GM18508 (cell line): ENCODE data around the gene SERINC3.
"Not testable (repeated sequence)": the region's sequence is repeated elsewhere in the genome, so short reads cannot be mapped to it uniquely, and the experiment has no call there.

Experiments
- ATAC-seq: cut with Tn5 transposase; IDR thresholded peaks from one replicate; pipeline ENCODE4 v1.9.1; 2021; ENCODE audit warnings: moderate number of reproducible peaks; ENCODE audit not compliant: insufficient read depth, unreplicated experiment

SERINC3 gene

DNA sequence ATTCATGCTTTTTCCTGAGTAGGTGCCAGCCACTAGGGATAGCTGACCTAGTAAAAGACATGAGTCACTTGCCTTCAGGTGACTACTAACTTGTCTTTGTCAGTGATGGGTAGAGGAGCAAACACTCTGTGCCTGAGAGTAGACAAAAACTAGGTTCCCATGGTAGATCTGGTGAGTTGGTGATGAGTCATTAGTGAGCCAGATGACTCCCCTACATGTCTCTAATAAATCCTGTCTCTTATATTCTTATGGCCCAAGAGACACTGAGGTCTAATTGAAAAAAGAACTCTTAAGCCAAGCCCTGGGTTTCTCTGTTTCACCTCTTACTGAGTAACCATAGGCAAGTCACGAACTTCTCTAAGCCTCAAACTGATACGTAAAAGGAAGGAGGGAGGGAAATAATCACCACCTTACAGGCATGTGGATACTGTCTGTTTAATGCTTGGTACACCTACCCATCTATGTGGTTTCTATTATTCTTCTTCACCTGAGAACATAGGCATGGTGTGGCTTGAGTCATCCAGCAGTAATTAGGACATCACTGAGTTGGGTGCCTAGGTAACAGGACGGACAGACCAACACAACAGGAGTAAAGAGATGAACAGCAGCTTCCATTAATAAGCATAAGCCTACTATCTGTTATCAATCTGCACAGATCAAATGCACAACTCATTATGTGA, 25.9 kb downstream of the SERINC3 start:
- ATAC-seq: no peak

DNA sequence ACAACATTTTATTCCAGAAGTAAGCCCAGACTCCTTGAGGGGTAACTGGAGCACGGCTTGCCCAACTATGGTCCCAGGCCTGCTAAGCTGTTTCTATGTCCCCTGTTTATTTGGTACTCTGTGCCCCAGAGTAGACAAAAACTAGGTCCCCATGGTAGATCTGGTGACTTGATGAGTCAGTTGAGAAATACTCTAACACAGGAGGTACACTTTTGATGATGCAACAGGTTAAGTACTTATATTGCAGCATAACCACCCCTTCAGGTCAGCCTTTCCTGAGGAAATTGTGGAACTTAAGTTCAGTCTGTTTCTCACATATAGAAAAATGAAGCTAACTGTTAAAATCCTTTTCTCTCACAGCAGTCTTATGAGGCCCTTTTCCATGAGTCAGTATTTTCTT, 26.6 kb downstream of the SERINC3 start:
- ATAC-seq: no peak

DNA sequence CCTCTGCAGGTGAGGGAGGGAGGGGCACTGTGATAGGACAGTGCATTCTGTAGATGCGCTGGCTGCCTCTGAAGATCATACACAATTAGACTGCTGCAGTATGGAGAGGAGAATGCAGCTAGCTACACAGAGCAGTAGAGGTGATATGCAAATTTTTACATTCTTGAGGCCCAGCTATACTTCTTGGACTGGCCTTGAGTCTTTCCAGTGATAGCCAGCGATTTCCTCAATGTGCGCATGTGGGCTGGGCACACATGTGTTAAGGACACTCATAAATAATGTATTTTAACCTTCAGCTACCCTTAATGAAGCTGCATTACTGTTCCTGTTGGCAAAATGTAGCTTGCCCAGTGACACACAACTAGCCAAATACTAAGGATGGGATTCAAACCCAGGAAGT, 27.2 kb downstream of the SERINC3 start:
- ATAC-seq: no peak

DNA sequence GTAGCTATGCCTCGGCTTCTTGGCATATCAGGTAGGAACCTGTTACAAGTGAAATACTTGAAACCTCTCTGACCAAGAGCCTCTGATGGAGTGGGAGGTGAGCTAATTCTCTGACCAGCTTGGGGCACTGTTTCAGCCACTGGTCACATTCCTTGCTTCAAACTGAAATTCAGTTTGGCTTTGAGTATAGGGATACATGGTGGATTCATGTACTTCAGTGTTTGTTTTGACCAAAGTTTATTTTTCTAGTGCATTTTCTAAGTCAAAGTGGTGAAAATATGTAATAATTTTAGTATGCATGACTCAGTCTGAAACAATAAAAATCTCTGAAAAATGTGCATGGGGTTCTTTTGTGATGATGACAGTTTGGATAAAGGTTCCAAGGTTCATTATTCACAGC, 27.6 kb downstream of the SERINC3 start:
- no peak for ATAC-seq

DNA sequence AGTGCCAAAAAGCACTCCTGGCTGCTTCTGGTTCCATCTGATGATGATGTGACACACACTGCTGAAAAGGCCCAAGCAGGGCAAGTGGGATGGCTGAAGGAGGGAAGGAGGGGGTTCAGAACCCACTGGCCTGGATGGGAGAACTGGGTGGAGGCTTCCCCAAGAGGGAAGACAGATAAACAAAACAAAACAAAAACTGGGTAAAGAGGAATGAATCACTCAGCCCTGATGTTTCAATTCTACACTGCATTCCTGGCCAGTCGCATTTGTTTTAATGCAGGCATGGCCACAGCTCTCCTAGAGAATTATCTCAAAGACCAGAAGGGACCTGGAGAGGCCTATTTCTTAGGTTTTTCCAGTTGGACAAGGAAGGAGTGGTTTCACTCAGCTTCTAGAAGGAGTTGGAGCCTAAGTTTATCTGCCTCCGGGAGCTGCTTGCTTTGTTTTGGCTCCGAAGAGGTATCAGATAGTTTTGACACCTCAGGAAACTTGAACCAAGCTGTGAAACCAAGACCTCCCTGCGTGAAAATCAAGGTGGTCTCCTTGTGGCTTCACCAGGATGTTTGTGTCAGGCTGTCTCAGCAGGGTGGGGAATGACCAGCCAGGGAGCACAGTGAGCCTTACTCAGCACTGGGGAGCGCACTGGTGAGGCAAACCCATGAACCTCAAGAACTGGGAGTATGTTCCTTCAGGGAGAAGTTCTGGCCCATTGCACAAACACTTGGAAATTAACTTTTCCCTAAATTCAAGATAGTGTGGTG, 30.1 kb downstream of the SERINC3 start:
- no peak for ATAC-seq

DNA sequence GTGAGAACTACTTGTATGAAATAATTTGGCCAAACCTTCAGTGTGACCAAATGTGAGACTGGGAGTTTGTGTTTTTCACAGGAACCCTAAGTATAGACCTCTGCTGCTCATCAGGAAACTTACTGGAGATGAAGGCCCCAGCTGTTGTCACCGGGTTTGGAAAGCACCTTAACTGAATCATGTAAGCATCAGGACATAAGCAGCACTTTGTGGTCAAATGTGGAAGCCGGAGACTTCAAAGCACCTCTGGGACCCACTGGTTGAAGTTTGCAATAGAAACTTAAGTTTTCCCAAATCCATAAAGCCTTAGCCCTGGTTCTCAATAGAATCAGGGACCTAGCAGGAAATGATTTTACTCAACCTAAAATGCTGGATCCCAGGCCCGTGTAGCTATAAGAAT, 31.9 kb downstream of the SERINC3 start:
- no peak for ATAC-seq

DNA sequence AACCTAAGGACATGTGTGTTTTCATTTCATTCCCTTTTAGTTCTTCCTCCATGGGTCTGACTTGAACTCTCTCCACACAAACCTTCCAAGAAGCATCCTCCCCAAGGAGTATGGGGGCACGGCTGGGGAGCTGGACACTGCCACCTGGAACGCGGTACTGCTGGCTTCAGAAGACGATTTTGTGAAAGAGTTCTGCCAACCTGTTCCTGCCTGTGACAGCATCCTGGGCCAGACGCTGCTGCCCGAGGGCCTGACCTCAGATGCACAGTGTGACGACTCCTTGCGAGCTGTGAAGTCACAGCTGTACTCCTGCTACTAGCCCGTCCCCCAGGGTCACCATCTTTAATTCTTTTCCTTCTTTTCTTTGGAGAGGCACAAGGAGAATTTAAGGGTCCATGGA, 32.6 kb downstream of the SERINC3 start:
- ATAC-seq: no peak

DNA sequence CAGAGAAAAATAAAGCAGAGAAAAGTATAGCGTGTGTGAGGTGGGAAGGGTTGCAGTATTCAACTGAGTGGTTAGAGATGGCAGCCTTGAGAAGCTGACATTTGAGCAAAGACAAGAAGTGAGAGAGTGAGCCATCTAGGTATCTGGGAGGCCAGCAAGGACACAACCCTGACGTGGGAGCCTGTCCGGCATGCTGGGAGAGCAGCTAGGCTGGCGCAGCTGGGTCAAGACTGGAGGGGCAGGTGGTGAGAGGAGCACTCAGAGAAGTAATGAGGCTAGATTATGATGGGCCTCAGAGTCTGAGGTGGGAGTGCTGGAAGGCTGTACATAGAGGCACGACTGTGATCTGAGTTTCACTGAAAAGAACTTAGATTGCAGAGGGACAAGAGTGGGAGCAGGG, 33.3 kb downstream of the SERINC3 start:
- no peak for ATAC-seq

DNA sequence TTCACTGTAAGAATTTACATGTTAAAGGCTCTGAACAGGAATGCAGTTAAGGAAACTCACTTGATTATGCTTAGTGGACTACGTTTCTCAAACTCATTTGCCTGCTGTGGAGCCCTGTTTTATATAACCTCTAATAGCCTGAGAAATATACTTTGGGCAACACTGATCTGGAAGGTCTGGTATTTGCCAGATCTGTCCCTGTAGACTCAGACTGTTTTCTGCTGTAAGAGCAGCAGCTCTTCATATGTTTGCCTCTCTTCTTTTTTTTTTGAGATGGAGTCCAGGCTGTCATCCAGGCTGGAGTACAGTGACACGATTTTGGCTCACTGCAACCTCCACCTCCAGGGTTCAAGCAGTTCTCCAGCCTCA, 36.1 kb downstream of the SERINC3 start:
- no peak for ATAC-seq

DNA sequence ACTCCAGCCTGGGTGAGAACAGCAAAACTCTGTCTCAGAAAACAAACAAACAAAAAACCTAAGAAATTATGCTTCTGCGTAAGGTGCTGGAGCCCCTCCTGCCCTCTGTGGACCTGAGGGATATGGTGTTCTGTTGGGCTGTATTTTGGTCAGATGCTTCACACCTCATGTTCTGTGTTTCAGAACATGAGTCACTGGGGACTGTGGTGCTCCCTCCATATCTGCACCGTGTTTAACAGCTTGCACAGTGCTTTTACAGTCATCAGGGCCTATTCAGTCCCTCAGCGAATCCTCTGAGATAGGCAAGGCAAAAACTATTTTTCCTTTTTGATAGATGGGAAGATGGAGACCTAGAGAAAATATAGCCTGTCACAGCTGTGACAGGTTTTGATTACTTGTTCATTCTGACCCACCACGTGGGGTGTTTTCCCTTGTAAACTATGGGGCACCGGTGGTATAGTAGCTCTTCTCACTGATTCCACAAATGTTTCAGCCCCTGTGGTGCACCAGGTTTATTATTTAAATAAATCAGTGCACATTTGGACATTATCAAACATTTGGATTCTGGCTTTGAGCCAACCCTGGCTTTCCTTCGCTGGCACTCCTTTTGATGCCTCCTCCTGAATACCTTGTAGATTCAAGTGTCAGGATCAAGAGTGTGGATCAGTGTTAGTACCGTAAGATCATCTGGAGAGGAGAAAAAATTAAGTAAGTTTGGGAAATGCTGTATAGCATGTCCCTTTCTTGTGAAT, 36.6 kb downstream of the SERINC3 start:
- no peak for ATAC-seq

DNA sequence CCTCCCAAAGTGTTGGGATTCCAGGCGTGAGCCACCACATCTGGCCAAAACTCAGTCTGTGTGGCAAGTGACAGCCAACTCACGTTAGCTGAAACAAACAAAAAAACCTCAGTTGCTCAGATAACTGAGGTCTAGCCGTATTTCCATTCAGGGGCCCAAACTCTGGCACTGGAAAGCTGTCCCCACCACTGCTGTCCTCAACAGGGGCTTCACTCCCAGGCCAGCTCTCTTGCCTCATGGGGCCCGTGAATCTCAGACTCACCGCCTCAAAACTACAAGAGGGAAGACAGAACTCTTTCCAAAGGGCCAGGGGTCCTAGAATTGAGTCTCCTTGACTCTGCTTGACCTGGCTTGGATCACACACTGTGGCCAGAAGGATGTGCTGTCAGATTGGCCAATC, 38.8 kb downstream of the SERINC3 start:
- ATAC-seq: no peak

DNA sequence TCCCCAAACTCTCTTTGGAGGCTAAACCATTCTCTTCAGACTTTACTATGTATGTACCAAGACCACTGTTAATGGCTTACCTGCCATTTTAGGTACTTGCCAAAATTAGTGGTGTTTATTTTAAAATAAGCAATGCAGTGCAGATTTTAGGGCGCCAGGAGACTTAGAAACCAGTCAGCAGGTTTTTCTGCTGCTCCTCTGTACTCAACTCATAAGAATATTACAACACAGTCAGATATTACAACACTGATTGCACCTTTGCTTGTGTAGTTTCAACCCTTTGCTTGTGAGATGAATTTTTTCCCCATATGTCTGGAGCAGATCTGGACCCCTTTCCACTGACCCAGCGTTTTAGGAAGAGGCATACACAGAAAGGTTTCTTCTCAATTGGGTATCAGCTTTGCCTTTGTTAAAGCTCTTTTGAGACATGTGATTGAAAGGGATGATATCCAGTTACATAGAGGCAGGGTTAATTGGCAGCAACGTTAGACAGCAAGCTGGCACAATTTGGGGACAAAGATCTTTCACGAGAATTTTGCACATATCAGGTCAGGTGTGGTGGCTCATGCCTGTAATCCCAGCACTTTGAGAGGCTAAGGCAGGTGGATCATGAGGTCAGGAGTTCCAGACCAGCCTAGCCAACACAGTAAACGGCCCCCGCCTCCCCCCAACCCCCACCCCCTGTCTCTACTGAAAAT, 40.0 kb downstream of the SERINC3 start:
- no peak for ATAC-seq

DNA sequence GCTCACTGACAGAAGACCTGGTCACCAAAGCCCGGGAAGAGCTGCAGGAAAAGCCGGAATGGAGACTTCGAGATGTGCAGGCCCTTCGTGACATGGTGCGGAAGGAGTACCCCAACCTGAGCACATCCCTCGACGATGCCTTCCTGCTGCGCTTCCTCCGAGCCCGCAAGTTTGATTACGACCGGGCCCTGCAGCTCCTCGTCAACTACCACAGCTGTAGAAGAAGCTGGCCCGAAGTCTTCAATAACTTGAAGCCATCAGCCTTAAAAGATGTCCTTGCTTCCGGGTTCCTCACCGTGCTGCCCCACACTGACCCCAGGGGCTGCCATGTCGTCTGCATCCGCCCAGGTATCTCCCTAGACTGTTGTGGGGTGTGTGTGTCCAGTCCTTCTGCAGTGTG, 41.8 kb downstream of the SERINC3 start:
- no peak for ATAC-seq

DNA sequence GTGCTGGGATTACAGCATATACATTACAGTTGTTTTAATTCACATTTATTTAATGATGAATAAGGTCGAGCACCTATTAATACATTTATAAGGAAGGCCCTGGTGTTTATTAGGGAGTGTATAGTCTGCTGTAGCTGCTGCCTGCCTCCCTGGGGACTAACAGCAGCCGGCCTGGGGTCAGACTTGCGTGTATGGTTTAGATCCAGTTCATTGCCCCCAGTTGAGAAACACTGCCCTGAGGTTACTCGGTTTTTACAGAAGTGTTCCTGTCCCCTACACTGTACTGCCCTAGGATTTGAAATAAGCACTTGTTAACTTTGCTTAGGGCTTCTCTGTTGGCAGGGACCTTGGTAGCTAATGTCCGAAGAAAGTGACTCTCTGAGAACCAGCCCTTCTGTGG, 42.2 kb downstream of the SERINC3 start:
- no peak for ATAC-seq

DNA sequence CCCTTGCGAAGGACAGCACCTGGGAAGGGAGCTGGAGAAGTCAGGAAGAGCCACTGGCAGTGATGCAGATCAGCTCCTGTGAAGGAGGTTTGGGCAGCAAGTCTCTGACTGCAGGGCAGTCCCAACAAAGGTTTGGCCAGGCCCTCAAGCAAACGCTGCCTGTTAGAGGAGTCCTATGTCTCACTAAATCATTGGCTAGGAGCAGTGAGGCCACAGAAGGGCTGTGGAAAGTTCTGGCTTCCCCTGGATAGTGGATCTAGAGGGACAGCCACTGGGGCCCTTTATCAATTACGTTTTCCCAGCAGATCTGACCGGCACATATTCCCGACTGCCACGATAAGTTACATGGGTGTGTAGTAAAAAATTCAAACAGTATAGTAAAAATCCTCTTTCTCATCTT, 43.7 kb downstream of the SERINC3 start:
- no peak for ATAC-seq

DNA sequence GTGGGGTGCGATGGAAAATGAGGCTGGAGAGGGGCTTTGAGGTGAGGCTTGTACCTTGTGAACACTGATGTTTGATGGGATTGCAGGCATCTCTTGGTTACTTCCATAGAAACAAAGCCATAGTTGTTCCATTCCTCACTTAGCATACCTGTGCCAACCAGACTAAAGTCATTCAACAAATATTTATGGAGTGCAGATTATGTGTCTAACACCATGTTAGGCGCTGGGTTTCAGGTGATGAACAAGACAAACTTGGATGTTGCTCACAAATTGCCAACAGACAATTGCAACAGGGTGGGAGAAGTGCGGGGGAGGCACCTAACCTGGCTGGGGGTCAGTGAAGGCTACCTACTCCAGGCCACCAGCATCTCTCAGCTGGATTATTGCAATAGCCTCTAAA, 44.7 kb downstream of the SERINC3 start:
- no peak for ATAC-seq

DNA sequence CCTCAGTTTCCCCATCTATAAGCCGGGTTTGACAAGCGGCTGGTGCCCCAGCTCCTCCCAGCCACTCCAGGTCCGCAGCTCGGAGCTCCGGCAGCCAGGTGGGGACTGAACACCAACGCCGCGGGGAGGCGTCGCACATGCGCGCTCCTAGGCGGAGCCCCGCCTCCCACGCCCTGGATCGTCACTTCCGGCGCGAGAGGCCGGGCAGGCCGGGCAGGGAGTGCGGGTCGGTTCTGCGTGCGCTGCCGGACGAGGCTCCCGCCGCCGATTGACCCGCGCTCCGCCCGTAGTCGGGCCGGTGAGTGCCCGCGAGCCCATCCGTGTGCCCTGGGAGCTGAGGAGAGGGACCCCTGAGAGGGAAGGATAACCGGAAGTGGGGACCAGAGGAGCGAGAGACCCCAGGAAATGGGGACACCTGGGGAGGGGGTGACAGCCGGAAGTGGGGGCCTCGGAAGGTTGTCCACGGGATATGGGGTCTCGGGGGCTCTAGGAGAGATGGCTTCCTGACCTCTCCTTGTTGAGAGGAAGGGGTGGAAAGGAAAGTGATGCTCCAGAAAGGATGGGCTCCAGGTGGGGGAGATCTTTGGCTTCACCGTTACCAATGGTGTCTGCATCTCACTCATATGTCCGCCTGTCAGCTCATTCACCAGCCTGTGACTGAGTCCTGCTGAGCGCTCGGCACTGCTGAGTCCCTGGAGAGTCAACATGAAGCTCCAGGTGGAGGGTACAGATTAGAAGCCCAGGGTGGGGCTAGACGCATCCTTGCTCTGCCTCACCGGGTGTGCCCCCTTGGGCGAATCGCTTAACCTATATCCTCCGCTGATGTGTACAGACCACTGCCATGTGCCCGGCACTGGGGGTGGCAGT, 45.9 kb downstream of the SERINC3 start, which contains the start of gene TTPAL:
Gene TTPAL, plus strand, starts transcription at position 181 of the 867 bp plus-strand sequence. CDS start 4,126 bp downstream, outside the sequence.
- ATAC-seq: no peak

DNA sequence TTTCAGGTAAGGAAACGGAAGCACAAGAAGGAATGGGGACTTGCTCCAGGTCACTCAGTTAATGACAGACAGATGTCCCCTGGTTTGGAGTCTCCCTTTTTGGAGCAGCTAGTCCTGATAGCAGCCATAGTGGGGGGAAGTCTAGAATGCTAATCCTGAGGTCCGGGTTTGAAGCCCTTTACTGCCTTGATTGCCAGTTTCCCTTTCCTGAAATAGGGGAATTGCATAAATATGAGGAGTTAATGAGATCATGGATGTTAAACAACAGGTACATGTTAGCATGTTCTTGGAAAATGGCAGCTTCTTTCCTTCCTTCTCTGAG, 46.5 kb downstream of the SERINC3 start:
- no peak for ATAC-seq

DNA sequence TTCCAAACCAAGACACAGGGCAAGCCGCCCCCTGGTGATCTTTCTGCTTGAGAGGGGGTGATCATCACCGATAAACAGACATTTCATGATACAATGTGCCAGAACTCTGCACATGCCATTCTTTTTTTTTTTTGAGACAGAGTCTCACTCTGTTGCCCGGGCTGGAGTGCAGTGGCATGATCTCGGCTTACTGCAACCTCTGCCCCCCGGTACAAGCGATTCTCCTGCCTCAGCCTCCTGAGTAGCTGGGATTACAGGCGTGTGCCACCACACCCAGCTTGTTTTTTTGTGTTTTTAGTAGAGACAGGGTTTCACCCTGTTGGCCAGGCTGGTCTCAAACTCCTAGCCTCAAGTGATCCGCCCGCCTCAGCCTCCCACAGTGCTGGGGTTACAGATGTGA, 49.6 kb downstream of the SERINC3 start:
- not testable (repeated sequence) for ATAC-seq

DNA sequence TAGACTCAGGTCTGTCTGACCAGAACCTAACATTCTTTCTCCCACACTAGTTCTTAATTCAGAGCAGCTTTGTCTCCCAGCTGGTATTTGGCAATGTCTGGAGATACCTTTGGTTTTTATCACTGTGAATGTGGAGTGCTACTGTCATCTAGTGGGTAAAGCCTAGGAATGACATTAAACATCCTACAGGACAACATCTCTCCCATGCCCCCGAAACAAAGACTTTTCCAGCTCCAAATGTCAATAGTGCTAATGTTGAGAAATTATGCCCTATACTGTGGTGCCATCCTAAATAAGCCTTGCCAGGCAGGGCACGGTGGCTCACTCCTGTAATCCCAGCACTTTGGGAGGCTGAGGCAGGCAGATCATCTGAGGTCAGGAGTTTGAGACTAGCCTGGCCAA, 50.4 kb downstream of the SERINC3 start:
- ATAC-seq: no peak
